Adrenal gland (tissue), 12 donors: ENCODE results near the gene PIEZO2. TPM values are rescaled to one million over a fixed set of nuclear protein-coding genes. Genes with fewer than 3 reads are reported as not detected.

Experiments used
- DNase-seq, 7 donors: peaks; one replicate each; pipeline ENCODE4 v3.0.0-alpha.2; 2019 to 2020
- H3K27ac ChIP-seq, 5 donors: fragments of 200-600 bp; sonication (generic) in 4 of 5; 1 replicate in 3 of 5; 2 replicates in 2 of 5; pipeline versions ENCODE4 v1.5.1 to v1.8.0; 2016 to 2020; ENCODE audit warnings: mild to moderate bottlenecking in 1 of 5
- H3K27me3 ChIP-seq: fragments of 200-600 bp; 2 replicates; pipeline ENCODE4 v1.8.0; 2021
- H3K36me3 ChIP-seq, 2 donors: fragments of 200-600 bp; replicated peaks in 1 of 2; 1 replicate in 1 of 2; 2 replicates in 1 of 2; pipeline versions ENCODE4 v1.5.1 to v1.8.0; 2018 to 2022
- H3K4me1 ChIP-seq, 2 donors: fragments of 200-600 bp; replicated peaks in 1 of 2; 1 replicate in 1 of 2; 2 replicates in 1 of 2; pipeline versions ENCODE4 v1.5.1 to v1.8.0; 2018 to 2021
- H3K4me3 ChIP-seq, 4 donors: fragments of 200-600 bp; sonication (generic) in 3 of 4; one replicate each; pipeline ENCODE4 v1.5.1; 2016 to 2018
- H3K9me3 ChIP-seq, 3 donors: fragments of 200-600 bp; sonication (generic) in 1 of 3; replicated peaks in 1 of 3; 1 replicate in 2 of 3; 2 replicates in 1 of 3; pipeline versions ENCODE4 v1.5.1 to v1.8.0; 2016 to 2021
- CTCF ChIP-seq, 6 experiments: fragments of 450-650 bp in 4 of 6; fragments of 200-600 bp in 2 of 6; sonication (generic) in 1 of 6; IDR thresholded peaks; 1 replicate in 5 of 6; 2 replicates in 1 of 6; pipeline versions ENCODE4 v1.5.1 to v1.8.0; 2016 to 2021; ENCODE audit warnings: antibody characterized with exemption in 6 of 6, mild to moderate bottlenecking in 2 of 6, moderate library complexity in 1 of 6
- POLR2A ChIP-seq, 2 donors: fragments of 450-650 bp; IDR thresholded peaks; one replicate each; pipeline ENCODE4 v1.6.1; 2017; ENCODE audit warnings: antibody characterized with exemption in 2 of 2, mild to moderate bottlenecking in 2 of 2, moderate library complexity in 1 of 2
- WGBS, 4 donors: extraction: QIAGEN DNeasy Blood & Tissue Kit in 2 of 4; methylation state at CpG; one replicate each; pipeline versions ENCODE4 v1.1.5 to v1.1.7; 2013 to 2017; 5-methylcytosine and 5-hydroxymethylcytosine counted together
- intact Hi-C, 2 donors: fragments of 100-400 bp; cut with DNase I; formaldehyde crosslinking; loops; one replicate each; pipeline versions ENCODE4 v1.14.1 to v1.15.0; 2022 to 2023
- polyA plus RNA-seq, 3 donors: library from polyadenylated mRNA; stranded (reverse); fragments of 200-250 nt in 2 of 3; fragments of 350-450 nt in 1 of 3; fragmentation: Illumina TruSeq in 1 of 3; extraction: RNeasy Lipid Tissue Mini Kit (QIAGEN cat#74804) in 1 of 3; gene quantifications; one replicate each; pipeline ENCODE4 v1.2.3, GENCODE V29; 2013 to 2014
- total RNA-seq, 9 donors: library from RNA; depleted of rRNA in 4 of 9; stranded (reverse); fragments of >200 nt in 4 of 9; fragments of 120-200 nt in 1 of 9; fragmentation: NEBNext Ultra II Directional in 1 of 9; extraction: Animal tissue kit (Norgen Biotek cat#: 25700) in 1 of 9; gene quantifications; one replicate each; pipeline versions ENCODE4 v1.1.0 to v1.2.4, GENCODE V29; 2013 to 2023
- donor health status: healthy with polysubstance abuse.
- donor health status: Bipolar disorder and iron deficiency.
- donor health status: DM: yes; HTN: yes; CAD: no.
- donor health status: DM: no; HTN: no; CAD: no.
- donor health status: DM: no; HTN: no; CAD: no.
- donor health status: DM: yes; HTN: yes; CAD: no.

The PIEZO2 gene
- total and polyA plus RNA-seq, 12 donors = 0.88 to 18.0 (median 2.6) TPM

DNA sequence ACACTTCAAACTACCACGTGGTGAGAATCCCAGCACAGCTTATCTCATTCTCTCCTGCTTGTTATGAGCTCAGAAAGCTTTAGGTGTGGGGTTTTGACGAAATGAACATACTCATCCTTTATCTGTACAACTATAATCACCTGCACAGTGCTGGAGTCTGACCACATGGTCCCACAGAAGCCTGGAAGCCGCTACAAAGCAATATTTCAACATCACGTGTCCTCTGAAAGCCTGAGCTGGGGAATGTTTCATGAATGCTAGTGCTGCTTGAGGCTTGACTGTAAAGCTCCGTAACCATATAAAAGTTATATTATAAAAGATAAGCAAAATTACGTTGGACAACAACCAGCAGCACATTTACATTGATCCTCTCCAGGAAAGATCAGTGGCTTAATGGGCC lies 43.9 kb downstream of the PIEZO2 start:
- TF ChIP-seq POLR2A (IDR thresholded peaks at IDR 0.05) (no peak), CTCF (IDR thresholded peaks at IDR 0.05) (no peak)
- Histone ChIP-seq H3K4me1 (no peaks in the 10 kb centered on the region), H3K27ac (no peak overlapping the region), H3K36me3 (no peaks in the 10 kb centered on the region), H3K9me3 (no peaks in the 10 kb centered on the region), H3K4me3 (no peak overlapping the region), H3K27me3 (no peaks in the 10 kb centered on the region)
- intact Hi-C loops = no loop called here
- no peak for DNase-seq
- WGBS, 4 donors = 61 to 72% (median 69%) methylated on average over 6 of the region's 6 CpGs

DNA sequence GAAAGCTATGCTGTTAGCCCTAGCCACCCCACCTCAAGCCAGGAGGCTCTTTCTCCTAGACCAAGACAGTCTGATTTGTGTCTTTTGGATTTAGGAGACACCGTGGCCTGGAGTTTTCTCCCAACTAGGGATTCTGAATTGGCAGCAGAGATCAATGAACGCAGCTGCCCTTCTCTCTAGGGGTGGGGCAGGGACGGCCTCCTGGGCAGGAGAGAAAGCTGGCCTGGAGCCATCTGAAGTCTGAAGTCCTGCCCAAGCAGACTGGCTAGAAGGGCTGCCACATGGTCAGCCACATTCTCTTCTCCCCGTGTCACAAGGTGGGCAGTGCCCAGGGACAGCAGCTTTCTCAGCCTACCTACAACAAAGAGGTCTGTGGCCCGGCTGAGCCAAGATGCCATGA lies 45.1 kb downstream of the PIEZO2 start:
- Histone ChIP-seq H3K4me1 (no peaks in the 10 kb centered on the region), H3K36me3 (no peaks in the 10 kb centered on the region), H3K27ac (no peak overlapping the region), H3K27me3 (no peaks in the 10 kb centered on the region), H3K4me3 (no peak overlapping the region), H3K9me3 (no peaks in the 10 kb centered on the region)
- intact Hi-C loops = no loop called here
- DNase-seq = no peak
- WGBS, 4 donors = 69 to 89% (median 77%) methylated on average over 2 to 5 of the region's 5 CpGs
- TF ChIP-seq POLR2A (IDR thresholded peaks at IDR 0.05) (no peak), CTCF (IDR thresholded peaks at IDR 0.05) (no peak)

DNA sequence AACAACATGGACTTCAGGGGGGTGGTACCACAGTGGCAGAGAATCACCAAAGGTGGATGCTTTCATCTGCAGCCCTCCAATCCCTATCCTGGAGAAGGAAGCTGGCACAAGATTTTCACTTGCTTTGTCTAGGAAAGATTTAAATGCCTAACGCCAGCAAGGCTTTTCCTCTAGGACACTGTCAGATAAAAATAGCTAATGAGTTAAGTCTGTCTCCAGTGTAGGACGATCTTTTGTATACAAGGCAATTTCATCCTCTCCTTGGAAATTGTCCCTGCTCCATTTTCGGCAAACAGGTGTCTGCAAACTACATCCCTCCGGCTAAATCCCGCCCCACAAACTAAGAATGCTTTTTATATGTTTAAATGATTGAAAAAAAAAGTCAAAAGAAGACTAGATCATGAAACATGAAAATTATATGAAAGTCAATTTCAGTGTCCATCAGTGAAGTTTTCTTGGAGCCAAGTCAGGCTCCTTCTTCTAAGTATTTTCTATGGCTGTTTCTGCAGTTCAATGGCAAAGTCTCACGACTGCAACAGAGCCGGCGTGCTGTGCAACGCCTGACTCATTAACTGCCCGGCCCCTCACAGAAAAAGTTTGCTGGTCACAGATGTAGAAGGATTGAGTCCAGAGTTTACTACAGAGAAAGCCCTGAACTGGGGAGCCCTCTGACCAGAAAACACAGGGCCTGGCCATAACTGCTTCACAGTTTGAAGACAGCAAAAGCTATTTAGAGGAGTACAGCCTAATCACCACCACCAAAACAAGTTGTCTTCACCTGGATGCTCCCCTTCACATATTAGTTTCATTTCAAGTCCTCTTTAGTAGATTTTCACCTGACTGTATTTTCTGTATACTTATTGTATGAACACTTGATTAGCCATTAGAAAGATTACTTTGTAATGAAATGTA lies 52.3 kb downstream of the PIEZO2 start:
- 57 to 61% (median 59%) methylated on average over 10 of the region's 10 CpGs for WGBS, 4 donors
- no peak for DNase-seq
- no peaks in the 10 kb centered on the region for H3K27me3 ChIP-seq
- no peaks in the 10 kb centered on the region for H3K9me3 ChIP-seq
- peak overlapping the region in 1 of 5 donors; percentile 40 for H3K27ac ChIP-seq
- no peaks in the 10 kb centered on the region for H3K4me1 ChIP-seq
- H3K36me3 ChIP-seq = no peaks in the 10 kb centered on the region
- intact Hi-C loops = no loop called here
- no peak for TF ChIP-seq POLR2A (IDR thresholded peaks at IDR 0.05)
- no peak for TF ChIP-seq CTCF (IDR thresholded peaks at IDR 0.05)
- H3K4me3 ChIP-seq = no peak overlapping the region

GRCh38 chr18:11096411-11096810 lies 53.0 kb downstream of the PIEZO2 start:
- intact Hi-C loops = no loop called here
- H3K36me3 ChIP-seq = no peaks in the 10 kb centered on the region
- no peaks in the 10 kb centered on the region for H3K9me3 ChIP-seq
- H3K4me1 ChIP-seq = no peaks in the 10 kb centered on the region
- no peak for DNase-seq
- 26 to 44% (median 39%) methylated on average over 5 of the region's 5 CpGs for WGBS, 4 donors
- no peaks in the 10 kb centered on the region for H3K27me3 ChIP-seq
- H3K27ac ChIP-seq = peak overlapping the region in 2 of 5 donors; percentile 12 to 40
- TF ChIP-seq POLR2A (IDR thresholded peaks at IDR 0.05) (no peak), CTCF (IDR thresholded peaks at IDR 0.05) (no peak)
- H3K4me3 ChIP-seq = no peak overlapping the region
